Keratinocyte (primary cell): ENCODE measurements around the gene DMD. TPM values are rescaled to one million over a fixed set of nuclear protein-coding genes. Genes with fewer than 3 reads are reported as not detected.

Experiments
- DNase-seq: peaks from one replicate; pipeline ENCODE4 v3.0.0-alpha.2; 2011; ENCODE audit warnings: low read depth, missing footprints, low spot score
- FAIRE-seq: peaks from 2 replicates; lab custom pipeline; 2011; peaks lifted over from hg19 to GRCh38; lab: Jason Lieb, UNC
- H2AFZ ChIP-seq: 2 replicates; pipeline ENCODE4 v1.6.0; 2012; ENCODE audit warnings: low read length, control low read depth, inconsistent platforms; ENCODE audit not compliant: control insufficient read depth
- H3K27ac ChIP-seq: 2 replicates; pipeline ENCODE4 v1.5.1; 2011; ENCODE audit warnings: low read length; ENCODE audit not compliant: control insufficient read depth, insufficient read depth
- H3K27me3 ChIP-seq: 3 replicates; pipeline ENCODE4 v1.6.0; 2011; ENCODE audit warnings: low read length; ENCODE audit not compliant: control insufficient read depth, insufficient read depth; ENCODE audit errors: extremely low read depth
- H3K36me3 ChIP-seq, 2 experiments: 2 replicates in 1 of 2; 3 replicates in 1 of 2; pipeline ENCODE4 v1.5.1; 2011; ENCODE audit warnings: low read length in 2 of 2, mild to moderate bottlenecking in 1 of 2; ENCODE audit not compliant: control insufficient read depth in 2 of 2, insufficient read depth in 2 of 2; ENCODE audit errors: extremely low read depth in 1 of 2
- H3K4me1 ChIP-seq: 3 replicates; pipeline ENCODE4 v1.5.1; 2011; ENCODE audit warnings: low read length; ENCODE audit not compliant: control insufficient read depth, insufficient read depth; ENCODE audit errors: extremely low read depth
- H3K4me2 ChIP-seq: 3 replicates; pipeline ENCODE4 v1.6.0; 2011; ENCODE audit warnings: low read depth, low read length; ENCODE audit not compliant: control insufficient read depth, insufficient read depth; ENCODE audit errors: extremely low read depth
- H3K4me3 ChIP-seq, 3 experiments: fragments of 200-600 bp in 1 of 3; sonication (generic) in 1 of 3; 2 replicates in 2 of 3; 3 replicates in 1 of 3; pipeline ENCODE4 v1.5.1; 2011 to 2016; ENCODE audit warnings: low read length in 3 of 3, mild to moderate bottlenecking in 3 of 3, control low read depth in 2 of 3, inconsistent platforms in 1 of 3, low read depth in 1 of 3, mixed read lengths in 1 of 3, mixed run types in 1 of 3, moderate library complexity in 1 of 3; ENCODE audit not compliant: control insufficient read depth in 2 of 3, insufficient read depth in 2 of 3; ENCODE audit errors: extremely low read depth in 1 of 3
- H3K79me2 ChIP-seq: 2 replicates; pipeline ENCODE4 v1.6.0; 2012; ENCODE audit warnings: low read length; ENCODE audit not compliant: control insufficient read depth, insufficient read depth
- H3K9ac ChIP-seq: 3 replicates; pipeline ENCODE4 v1.6.0; 2011; ENCODE audit warnings: low read length; ENCODE audit not compliant: control insufficient read depth, insufficient read depth; ENCODE audit errors: extremely low read depth
- H3K9me1 ChIP-seq: 3 replicates; pipeline ENCODE4 v1.6.0; 2011; ENCODE audit warnings: low read length; ENCODE audit not compliant: control insufficient read depth, insufficient read depth; ENCODE audit errors: extremely low read depth
- H3K9me3 ChIP-seq: 2 replicates; pipeline ENCODE4 v1.5.1; 2012; ENCODE audit warnings: low read depth, low read length; ENCODE audit not compliant: control insufficient read depth
- H4K20me1 ChIP-seq: 3 replicates; pipeline ENCODE4 v1.6.0; 2011; ENCODE audit warnings: low read length; ENCODE audit not compliant: control insufficient read depth, insufficient read depth; ENCODE audit errors: extremely low read depth
- EZH2 ChIP-seq: IDR thresholded peaks from one replicate; pipeline ENCODE4 v1.6.1; 2012; ENCODE audit warnings: inconsistent platforms, mild to moderate bottlenecking, low read length, moderate library complexity
- dilution Hi-C: fragments of 300-500 bp; cut with MboI; formaldehyde crosslinking; loops from one replicate; pipeline ENCODE4 v1.7.0; 2020; ENCODE audit warnings: low sequenced_read_pairs; ENCODE audit not compliant: extremely low pct_ligation_motif_present
- polyA plus RNA-seq, 5 experiments: library from polyadenylated mRNA; depleted of rRNA in 3 of 5; stranded (reverse) in 3 of 5; stranded (forward) in 1 of 5; unstranded in 1 of 5; fragments of >200 nt; gene quantifications; 1 replicate in 1 of 5; 2 replicates in 3 of 5; 3 replicates in 1 of 5; pipeline versions ENCODE4 v1.2.1 to v1.2.3, GENCODE V29; 2011 to 2012; ENCODE audit warnings: missing spikeins in 2 of 5, low read depth in 1 of 5, low replicate concordance in 1 of 5
- TF ChIP-seq, protein P1 (sequence below), 3 experiments: IDR thresholded peaks in 1 of 3; conservative IDR thresholded peaks in 1 of 3; optimal IDR thresholded peaks in 1 of 3; 2 replicates in 2 of 3; 3 replicates in 1 of 3; pipeline versions ENCODE3 to v1.5.1; 2011; ENCODE audit warnings: low read length in 3 of 3, mild to moderate bottlenecking in 3 of 3, moderate library complexity in 2 of 3, control low read depth in 1 of 3, inconsistent platforms in 1 of 3; ENCODE audit not compliant: insufficient read depth in 2 of 3; ENCODE audit errors: extremely low read depth in 1 of 3

Gene DMD
- polyA plus RNA-seq, 1 donor (not counting 4 experiments of a cell fraction or from before 2014, with no cell fraction given), result 8.9 TPM

DNA sequence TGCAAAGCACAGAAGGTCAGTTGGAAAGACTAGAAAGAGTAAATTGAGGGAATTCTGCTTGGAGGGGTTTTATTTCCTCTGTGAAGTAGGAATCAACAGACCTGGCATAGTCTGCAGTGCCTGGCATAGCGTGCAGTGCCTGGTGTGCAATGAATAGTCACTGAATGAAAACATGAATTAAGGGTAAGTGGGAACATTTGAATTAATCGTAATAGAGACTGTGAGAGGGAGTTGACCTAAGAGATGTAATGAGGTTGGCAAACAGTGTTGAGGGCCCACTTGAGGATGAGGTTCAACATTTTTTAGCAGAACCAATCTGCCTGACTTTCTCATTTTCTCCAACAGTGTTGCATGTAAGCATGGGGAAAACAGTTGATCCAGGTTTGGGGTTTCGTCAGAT lies 1762.3 kb downstream of the DMD start:
- H3K27me3 ChIP-seq, result no peaks in the 10 kb centered on the region
- H3K27ac ChIP-seq, result no peak overlapping the region
- dilution Hi-C loops, result no loop called here
- no peak overlapping the region for H3K4me2 ChIP-seq
- no peaks in the 10 kb centered on the region for H3K9me1 ChIP-seq
- TF ChIP-seq, protein P1, sequence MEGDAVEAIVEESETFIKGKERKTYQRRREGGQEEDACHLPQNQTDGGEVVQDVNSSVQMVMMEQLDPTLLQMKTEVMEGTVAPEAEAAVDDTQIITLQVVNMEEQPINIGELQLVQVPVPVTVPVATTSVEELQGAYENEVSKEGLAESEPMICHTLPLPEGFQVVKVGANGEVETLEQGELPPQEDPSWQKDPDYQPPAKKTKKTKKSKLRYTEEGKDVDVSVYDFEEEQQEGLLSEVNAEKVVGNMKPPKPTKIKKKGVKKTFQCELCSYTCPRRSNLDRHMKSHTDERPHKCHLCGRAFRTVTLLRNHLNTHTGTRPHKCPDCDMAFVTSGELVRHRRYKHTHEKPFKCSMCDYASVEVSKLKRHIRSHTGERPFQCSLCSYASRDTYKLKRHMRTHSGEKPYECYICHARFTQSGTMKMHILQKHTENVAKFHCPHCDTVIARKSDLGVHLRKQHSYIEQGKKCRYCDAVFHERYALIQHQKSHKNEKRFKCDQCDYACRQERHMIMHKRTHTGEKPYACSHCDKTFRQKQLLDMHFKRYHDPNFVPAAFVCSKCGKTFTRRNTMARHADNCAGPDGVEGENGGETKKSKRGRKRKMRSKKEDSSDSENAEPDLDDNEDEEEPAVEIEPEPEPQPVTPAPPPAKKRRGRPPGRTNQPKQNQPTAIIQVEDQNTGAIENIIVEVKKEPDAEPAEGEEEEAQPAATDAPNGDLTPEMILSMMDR (optimal IDR thresholded peaks at IDR 0.05 in 1 of 3, IDR thresholded peaks at IDR 0.05 in 1 of 3, conservative IDR thresholded peaks at IDR 0.05 in 1 of 3; ENCODE audit: extremely low read depth in 1 of 3, insufficient read depth in 2 of 3, low read length in 3 of 3), result no peak
- TF ChIP-seq EZH2, result no peak
- no peaks in the 10 kb centered on the region for H3K79me2 ChIP-seq
- no peak overlapping the region for H3K9ac ChIP-seq
- DNase-seq, result no peak
- H3K4me1 ChIP-seq, result no peaks in the 10 kb centered on the region
- H4K20me1 ChIP-seq, result no peaks in the 10 kb centered on the region
- no peak for FAIRE-seq
- no peaks in the 10 kb centered on the region for H3K9me3 ChIP-seq
- no peak overlapping the region for H2AFZ ChIP-seq
- H3K4me3 ChIP-seq, result no peak overlapping the region
- no peaks in the 10 kb centered on the region for H3K36me3 ChIP-seq

- H3K27ac ChIP-seq, result no peak overlapping the region
- dilution Hi-C loops, result no loop called here
- no peak for DNase-seq
- H2AFZ ChIP-seq, result no peak overlapping the region
- no peaks in the 10 kb centered on the region for H3K9me3 ChIP-seq
- H3K36me3 ChIP-seq, result no peaks in the 10 kb centered on the region
- no peak overlapping the region for H3K4me2 ChIP-seq
- H3K9ac ChIP-seq, result no peak overlapping the region
- no peaks in the 10 kb centered on the region for H4K20me1 ChIP-seq
- H3K27me3 ChIP-seq, result no peaks in the 10 kb centered on the region
- TF ChIP-seq EZH2, result no peak
- TF ChIP-seq, protein P1 (optimal IDR thresholded peaks at IDR 0.05 in 1 of 3, IDR thresholded peaks at IDR 0.05 in 1 of 3, conservative IDR thresholded peaks at IDR 0.05 in 1 of 3; ENCODE audit: extremely low read depth in 1 of 3, insufficient read depth in 2 of 3, low read length in 3 of 3), result no peak
- H3K4me3 ChIP-seq, result no peak overlapping the region
- H3K4me1 ChIP-seq, result no peaks in the 10 kb centered on the region
- FAIRE-seq, result no peak
- no peaks in the 10 kb centered on the region for H3K79me2 ChIP-seq
- H3K9me1 ChIP-seq, result no peaks in the 10 kb centered on the region
These were observed 1765.8 kb downstream of the DMD start for GRCh38 chrX:31445542-31445941.
